ENCODE data around the gene KRT5.
"Not testable (repeated sequence)": the region's sequence is repeated elsewhere in the genome, so short reads cannot be mapped to it uniquely, and the experiment has no call there.

DNA sequence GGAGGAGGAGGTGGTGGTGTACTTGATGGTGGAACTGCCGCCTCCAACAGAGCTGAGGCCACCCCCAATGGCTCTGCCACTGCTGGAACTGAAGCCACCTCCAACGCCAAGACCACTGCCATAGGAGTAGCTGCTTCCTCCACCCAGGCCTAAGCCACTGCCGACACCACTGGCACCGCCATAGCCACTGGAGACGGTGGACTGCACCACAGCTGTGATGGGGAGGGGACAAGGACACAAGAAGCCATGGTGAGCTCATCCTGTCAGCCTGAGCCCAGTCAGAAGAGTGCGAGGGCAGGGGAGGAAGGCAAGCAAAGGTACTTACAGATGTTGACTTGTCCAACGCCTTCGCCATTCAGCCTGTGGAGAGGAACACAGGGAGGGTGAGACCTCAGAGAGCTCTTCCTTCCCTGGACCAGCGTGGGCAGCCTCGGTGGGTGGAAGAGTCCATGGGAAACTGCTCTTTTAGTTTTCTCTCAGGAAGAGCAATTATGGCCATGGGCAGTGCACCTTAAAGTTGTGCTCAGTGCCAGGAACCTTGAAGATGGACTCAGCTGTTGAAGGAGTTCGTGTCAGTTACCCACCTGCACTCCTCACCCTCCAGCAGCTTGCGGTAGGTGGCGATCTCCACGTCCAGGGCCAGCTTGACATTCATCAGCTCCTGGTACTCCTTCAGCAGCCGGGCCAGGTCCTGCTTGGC, 32.3 kb downstream of the KRT5 start:
- TF ChIP-seq, protein P1, sequence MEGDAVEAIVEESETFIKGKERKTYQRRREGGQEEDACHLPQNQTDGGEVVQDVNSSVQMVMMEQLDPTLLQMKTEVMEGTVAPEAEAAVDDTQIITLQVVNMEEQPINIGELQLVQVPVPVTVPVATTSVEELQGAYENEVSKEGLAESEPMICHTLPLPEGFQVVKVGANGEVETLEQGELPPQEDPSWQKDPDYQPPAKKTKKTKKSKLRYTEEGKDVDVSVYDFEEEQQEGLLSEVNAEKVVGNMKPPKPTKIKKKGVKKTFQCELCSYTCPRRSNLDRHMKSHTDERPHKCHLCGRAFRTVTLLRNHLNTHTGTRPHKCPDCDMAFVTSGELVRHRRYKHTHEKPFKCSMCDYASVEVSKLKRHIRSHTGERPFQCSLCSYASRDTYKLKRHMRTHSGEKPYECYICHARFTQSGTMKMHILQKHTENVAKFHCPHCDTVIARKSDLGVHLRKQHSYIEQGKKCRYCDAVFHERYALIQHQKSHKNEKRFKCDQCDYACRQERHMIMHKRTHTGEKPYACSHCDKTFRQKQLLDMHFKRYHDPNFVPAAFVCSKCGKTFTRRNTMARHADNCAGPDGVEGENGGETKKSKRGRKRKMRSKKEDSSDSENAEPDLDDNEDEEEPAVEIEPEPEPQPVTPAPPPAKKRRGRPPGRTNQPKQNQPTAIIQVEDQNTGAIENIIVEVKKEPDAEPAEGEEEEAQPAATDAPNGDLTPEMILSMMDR (IDR thresholded peaks at IDR 0.05; ENCODE audit: insufficient read depth, low read length) = not testable (repeated sequence)
- not testable (repeated sequence) for TF ChIP-seq POLR2AphosphoS5 (IDR thresholded peaks at IDR 0.05; ENCODE audit: low read depth); GABPA (IDR thresholded peaks at IDR 0.05; ENCODE audit: low read depth); SPI1 (IDR thresholded peaks at IDR 0.05; ENCODE audit: borderline replicate concordance, low read depth)
- TF ChIP-seq, protein P2, sequence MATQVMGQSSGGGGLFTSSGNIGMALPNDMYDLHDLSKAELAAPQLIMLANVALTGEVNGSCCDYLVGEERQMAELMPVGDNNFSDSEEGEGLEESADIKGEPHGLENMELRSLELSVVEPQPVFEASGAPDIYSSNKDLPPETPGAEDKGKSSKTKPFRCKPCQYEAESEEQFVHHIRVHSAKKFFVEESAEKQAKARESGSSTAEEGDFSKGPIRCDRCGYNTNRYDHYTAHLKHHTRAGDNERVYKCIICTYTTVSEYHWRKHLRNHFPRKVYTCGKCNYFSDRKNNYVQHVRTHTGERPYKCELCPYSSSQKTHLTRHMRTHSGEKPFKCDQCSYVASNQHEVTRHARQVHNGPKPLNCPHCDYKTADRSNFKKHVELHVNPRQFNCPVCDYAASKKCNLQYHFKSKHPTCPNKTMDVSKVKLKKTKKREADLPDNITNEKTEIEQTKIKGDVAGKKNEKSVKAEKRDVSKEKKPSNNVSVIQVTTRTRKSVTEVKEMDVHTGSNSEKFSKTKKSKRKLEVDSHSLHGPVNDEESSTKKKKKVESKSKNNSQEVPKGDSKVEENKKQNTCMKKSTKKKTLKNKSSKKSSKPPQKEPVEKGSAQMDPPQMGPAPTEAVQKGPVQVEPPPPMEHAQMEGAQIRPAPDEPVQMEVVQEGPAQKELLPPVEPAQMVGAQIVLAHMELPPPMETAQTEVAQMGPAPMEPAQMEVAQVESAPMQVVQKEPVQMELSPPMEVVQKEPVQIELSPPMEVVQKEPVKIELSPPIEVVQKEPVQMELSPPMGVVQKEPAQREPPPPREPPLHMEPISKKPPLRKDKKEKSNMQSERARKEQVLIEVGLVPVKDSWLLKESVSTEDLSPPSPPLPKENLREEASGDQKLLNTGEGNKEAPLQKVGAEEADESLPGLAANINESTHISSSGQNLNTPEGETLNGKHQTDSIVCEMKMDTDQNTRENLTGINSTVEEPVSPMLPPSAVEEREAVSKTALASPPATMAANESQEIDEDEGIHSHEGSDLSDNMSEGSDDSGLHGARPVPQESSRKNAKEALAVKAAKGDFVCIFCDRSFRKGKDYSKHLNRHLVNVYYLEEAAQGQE (IDR thresholded peaks at IDR 0.05; ENCODE audit: insufficient replicate concordance, low read depth) = not testable (repeated sequence)

All from HL-60 (cell line).